T-cell (primary cell): ENCODE results near the gene RIPOR2. TPM values are rescaled to one million over a fixed set of nuclear protein-coding genes. Genes with fewer than 3 reads are reported as not detected.
A peak's percentile ranks its signal among the peaks of the same experiment; 100 is the strongest.

Source experiments
- ATAC-seq, 4 experiments: fragments of 200-7000 bp in 3 of 4; fragments of 150-1000 bp in 1 of 4; cut with Tn5 transposase; replicated peaks in 1 of 4; 1 replicate in 3 of 4; 2 replicates in 1 of 4; pipeline ENCODE4 v1.10.0; 2021; ENCODE audit warnings: moderate library complexity in 3 of 4, mild to moderate bottlenecking in 2 of 4, moderate number of reproducible peaks in 1 of 4
- CTCF ChIA-PET, 2 donors: fragments of 300-600 bp; sonication (Branson Sonifier 250); formaldehyde crosslinking; loops; one replicate each; lab custom pipeline; 2022; ENCODE audit warnings: antibody characterized with exemption in 2 of 2; lab: Charles Lee
- POLR2A ChIA-PET, 2 donors: fragments of 300-600 bp; sonication (Branson Sonifier 250); formaldehyde crosslinking; loops; one replicate each; lab custom pipeline; 2022; ENCODE audit warnings: antibody characterized with exemption in 2 of 2; lab: Charles Lee
- DNase-seq, 35 experiments: peaks; one replicate each; pipeline versions ENCODE4 v3.0.0 to v3.0.0-alpha.2; 2013 to 2023
- H3K27ac ChIP-seq: one replicate; pipeline ENCODE4 v1.5.1; 2013; ENCODE audit warnings: low read length
- H3K27me3 ChIP-seq, 2 experiments: replicated peaks in 1 of 2; 1 replicate in 1 of 2; 2 replicates in 1 of 2; pipeline versions ENCODE4 v1.6.1 to v1.7.0; 2013; ENCODE audit warnings: low read length in 1 of 2, mixed read lengths in 1 of 2; ENCODE audit not compliant: control insufficient read depth in 2 of 2, insufficient read depth in 2 of 2; ENCODE audit errors: extremely low read depth in 1 of 2
- H3K36me3 ChIP-seq, 2 donors: 1 replicate in 1 of 2; 2 replicates in 1 of 2; pipeline versions ENCODE4 v1.6.1 to v1.7.0; 2013; ENCODE audit warnings: low read length in 1 of 2; ENCODE audit not compliant: control insufficient read depth in 2 of 2, insufficient read depth in 1 of 2; ENCODE audit errors: extremely low read depth in 1 of 2
- H3K4me1 ChIP-seq, 2 experiments: 1 replicate in 1 of 2; 2 replicates in 1 of 2; pipeline versions ENCODE4 v1.6.1 to v1.7.0; 2013; ENCODE audit warnings: low read length in 2 of 2, mixed read lengths in 1 of 2; ENCODE audit not compliant: insufficient read depth in 2 of 2, control insufficient read depth in 1 of 2; ENCODE audit errors: extremely low read depth in 1 of 2
- H3K4me3 ChIP-seq, 2 donors: 1 replicate in 1 of 2; 2 replicates in 1 of 2; pipeline versions ENCODE4 v1.5.1 to v1.7.0; 2013; ENCODE audit warnings: mild to moderate bottlenecking in 2 of 2, low read length in 1 of 2, moderate library complexity in 1 of 2; ENCODE audit not compliant: control insufficient read depth in 1 of 2; ENCODE audit errors: extremely low read depth in 1 of 2
- H3K9me3 ChIP-seq: 2 replicates; pipeline ENCODE4 v1.7.0; 2013
- H3K27ac Mint-ChIP-seq, 2 donors: one replicate each; pipeline ENCODE4 v1.8.0; 2020 to 2021; ENCODE audit warnings: mild to moderate bottlenecking in 2 of 2, mixed read lengths in 2 of 2
- H3K27me3 Mint-ChIP-seq, 2 donors: one replicate each; pipeline ENCODE4 v1.8.0; 2021 to 2022; ENCODE audit warnings: mixed read lengths in 2 of 2
- H3K36me3 Mint-ChIP-seq: one replicate; pipeline ENCODE4 v1.8.0; 2021; ENCODE audit warnings: mixed read lengths
- H3K4me1 Mint-ChIP-seq, 3 donors: one replicate each; pipeline ENCODE4 v1.8.0; 2020 to 2022; ENCODE audit warnings: mixed read lengths in 3 of 3, mild to moderate bottlenecking in 1 of 3
- H3K4me3 Mint-ChIP-seq, 3 donors: one replicate each; pipeline ENCODE4 v1.8.0; 2020 to 2022; ENCODE audit warnings: mild to moderate bottlenecking in 3 of 3, mixed read lengths in 3 of 3, moderate library complexity in 3 of 3
- H3K9me3 Mint-ChIP-seq, 3 donors: one replicate each; pipeline ENCODE4 v1.8.0; 2020 to 2022; ENCODE audit warnings: mixed read lengths in 3 of 3
- WGBS: methylation state at CpG from one replicate; pipeline ENCODE4 v1.1.5; 2013; ENCODE audit warnings: missing lambda C conversion rate; ENCODE audit not compliant: insufficient coverage; 5-methylcytosine and 5-hydroxymethylcytosine counted together
- total RNA-seq, 35 experiments: library from RNA in 6 of 35; stranded (reverse) in 6 of 35; fragments of 120-200 nt in 1 of 35; gene quantifications; one replicate each; pipeline versions ENCODE4 v1.2.1 to v1.2.4 and lab custom pipeline; 2013 to 2026

Gene RIPOR2
- total RNA-seq, 5 donors from 2014 or later (not counting 1 experiment from before 2014, with no cell fraction given), result 381 to 480 (median 441) TPM

- no peaks in the 10 kb centered on the region for H3K27me3 Mint-ChIP-seq
- ChIA-PET CTCF (interaction anchor here in 1 of 2 donors (0.5 kb wide), 1 partner anchor 81 kb away, joined by 3 read pairs; no protein-coding TSS in a partner anchor), POLR2A (no interaction called here)
- DNase-seq (peak in 1 of 35 experiments; percentile 26), ATAC-seq (peak; percentile 38 to 70 (median 46))
- Histone ChIP-seq H3K27me3 (no peaks in the 10 kb centered on the region), H3K9me3 (no peaks in the 10 kb centered on the region), H3K4me3 (no peak overlapping the region), H3K36me3 (no peaks in the 10 kb centered on the region), H3K4me1 (peaks cover 14 to 46% of the 10 kb centered on the region in 2 experiments), H3K27ac (peak overlapping the region; percentile 35)
- peak overlapping the region; percentile 55 to 80 for H3K27ac Mint-ChIP-seq
- WGBS, result 73% methylated on average over 1 of the region's 5 CpGs
- no peak overlapping the region for H3K4me3 Mint-ChIP-seq
- H3K9me3 Mint-ChIP-seq, result peaks cover 0 to 9% (median 0%) of the 10 kb centered on the region in 3 donors
- peaks cover 37% of the 10 kb centered on the region for H3K36me3 Mint-ChIP-seq
- H3K4me1 Mint-ChIP-seq, result peaks cover 87 to 93% (median 90%) of the 10 kb centered on the region in 3 donors
Observed at GRCh38 chr6:24968783-24969182, 33.0 kb upstream of the RIPOR2 start.

- no peak for ATAC-seq
- Mint-ChIP-seq H3K27me3 (no peaks in the 10 kb centered on the region), H3K4me1 (peaks cover 86 to 92% (median 87%) of the 10 kb centered on the region in 3 donors), H3K9me3 (peaks cover 0 to 6% (median 0%) of the 10 kb centered on the region in 3 donors), H3K27ac (peak overlapping the region in 1 of 2 donors; percentile 50), H3K36me3 (peaks cover 32% of the 10 kb centered on the region), H3K4me3 (no peak overlapping the region)
- DNase-seq, result no peak
- 80% methylated on average over 1 of the region's 1 CpG for WGBS
- POLR2A ChIA-PET, result interaction anchor here (0.6 to 1.5 kb wide), 2 partner anchors 25 to 153 kb away, joined by 3 to 10 read pairs; no protein-coding TSS in a partner anchor
- Histone ChIP-seq H3K9me3 (no peaks in the 10 kb centered on the region), H3K4me3 (no peak overlapping the region), H3K4me1 (peaks cover 26 to 48% of the 10 kb centered on the region in 2 experiments), H3K27me3 (no peaks in the 10 kb centered on the region), H3K36me3 (no peaks in the 10 kb centered on the region), H3K27ac (peak overlapping the region; percentile 22)
- CTCF ChIA-PET, result interaction anchor here (0.6 to 1.5 kb wide), 4 partner anchors 12 to 310 kb away, joined by 3 to 9 read pairs (median 4); no protein-coding TSS in a partner anchor
Observed at GRCh38 chr6:24967211-24967610, 31.5 kb upstream of the RIPOR2 start.

GRCh38 chr6:24966381-24966780, 30.6 kb upstream of the RIPOR2 start:
- no peaks in the 10 kb centered on the region for H3K27me3 ChIP-seq
- H3K9me3 ChIP-seq, result no peaks in the 10 kb centered on the region
- H3K4me1 Mint-ChIP-seq, result peaks cover 87 to 90% (median 89%) of the 10 kb centered on the region in 3 donors
- POLR2A ChIA-PET, result interaction anchor here (0.6 to 1.5 kb wide), 2 partner anchors 25 to 154 kb away, joined by 3 to 10 read pairs; no protein-coding TSS in a partner anchor
- no peak overlapping the region for H3K4me3 Mint-ChIP-seq
- CTCF ChIA-PET, result interaction anchor here (0.6 to 2.2 kb wide), 10 partner anchors 11 to 53 kb away, joined by 3 to 10 read pairs (median 4); partner anchors contain the start of gene RIPOR2 (in 1 of the 2)
- no peak overlapping the region for H3K4me3 ChIP-seq
- H3K36me3 ChIP-seq, result no peaks in the 10 kb centered on the region
- H3K36me3 Mint-ChIP-seq, result peaks cover 28% of the 10 kb centered on the region
- H3K27me3 Mint-ChIP-seq, result no peaks in the 10 kb centered on the region
- ATAC-seq, result no peak
- no peak overlapping the region for H3K27ac Mint-ChIP-seq
- WGBS, result no CpG with 5 or more reads among the region's 4 CpGs
- no peak overlapping the region for H3K27ac ChIP-seq
- H3K9me3 Mint-ChIP-seq, result peaks cover 0 to 6% (median 0%) of the 10 kb centered on the region in 3 donors
- DNase-seq, result no peak
- H3K4me1 ChIP-seq, result peaks cover 34 to 56% of the 10 kb centered on the region in 2 experiments

- no peaks in the 10 kb centered on the region for H3K27me3 Mint-ChIP-seq
- no peak for ATAC-seq
- ChIA-PET POLR2A (interaction anchor here in 1 of 2 donors (0.5 kb wide), 1 partner anchor 29 kb away, joined by 8 read pairs; no protein-coding TSS in a partner anchor), CTCF (interaction anchor here (0.7 to 1.5 kb wide), 5 partner anchors 14 to 72 kb away, joined by 3 to 4 read pairs (median 3); partner anchors contain the start of gene RIPOR2 (in 1 of the 2))
- H3K4me1 Mint-ChIP-seq, result peaks cover 88 to 90% (median 89%) of the 10 kb centered on the region in 3 donors
- H3K4me3 Mint-ChIP-seq, result peak overlapping the region in 1 of 3 donors; percentile 49
- peaks cover 21% of the 10 kb centered on the region for H3K36me3 Mint-ChIP-seq
- Histone ChIP-seq H3K27ac (peak overlapping the region; percentile 37), H3K4me1 (peaks cover 38 to 67% of the 10 kb centered on the region in 2 experiments), H3K4me3 (no peak overlapping the region), H3K36me3 (no peaks in the 10 kb centered on the region), H3K27me3 (no peaks in the 10 kb centered on the region), H3K9me3 (no peaks in the 10 kb centered on the region)
- 100% methylated on average over 2 of the region's 6 CpGs for WGBS
- peak overlapping the region; percentile 64 to 84 for H3K27ac Mint-ChIP-seq
- DNase-seq, result peak in 1 of 35 experiments; percentile 14
- H3K9me3 Mint-ChIP-seq, result peaks cover 0 to 6% (median 0%) of the 10 kb centered on the region in 3 donors
Observed at GRCh38 chr6:24963887-24964570, 28.3 kb upstream of the RIPOR2 start.

GRCh38 chr6:24963339-24963738, 27.6 kb upstream of the RIPOR2 start:
- peaks cover 0 to 6% (median 0%) of the 10 kb centered on the region in 3 donors for H3K9me3 Mint-ChIP-seq
- Histone ChIP-seq H3K27me3 (no peaks in the 10 kb centered on the region), H3K27ac (peak overlapping the region; percentile 22), H3K4me1 (peaks cover 32 to 65% of the 10 kb centered on the region in 2 experiments), H3K36me3 (no peaks in the 10 kb centered on the region), H3K4me3 (no peak overlapping the region), H3K9me3 (no peaks in the 10 kb centered on the region)
- peaks cover 23% of the 10 kb centered on the region for H3K36me3 Mint-ChIP-seq
- CTCF ChIA-PET, result interaction anchor here (0.7 to 1.5 kb wide), 5 partner anchors 13 to 72 kb away, joined by 3 to 4 read pairs (median 3); partner anchors contain the start of gene RIPOR2 (in 1 of the 2)
- peak overlapping the region; percentile 64 to 84 for H3K27ac Mint-ChIP-seq
- H3K27me3 Mint-ChIP-seq, result no peaks in the 10 kb centered on the region
- H3K4me3 Mint-ChIP-seq, result peak overlapping the region in 1 of 3 donors; percentile 49
- peaks cover 88 to 89% (median 89%) of the 10 kb centered on the region in 3 donors for H3K4me1 Mint-ChIP-seq
- DNase-seq, result no peak
- ATAC-seq, result no peak
- WGBS, result no CpG with 5 or more reads among the region's 1 CpG
- POLR2A ChIA-PET, result no interaction called here

- ChIA-PET POLR2A (interaction anchor here (0.6 to 0.7 kb wide), 2 partner anchors 19 to 68 kb away, joined by 3 to 5 read pairs; no protein-coding TSS in a partner anchor), CTCF (interaction anchor here (0.7 to 2.0 kb wide), 7 partner anchors 11 to 74 kb away, joined by 3 to 5 read pairs (median 4); no protein-coding TSS in a partner anchor)
- Mint-ChIP-seq H3K4me3 (peak overlapping the region in 1 of 3 donors; percentile 29), H3K4me1 (peaks cover 85 to 90% (median 88%) of the 10 kb centered on the region in 3 donors), H3K27ac (peak overlapping the region; percentile 95 to 100), H3K27me3 (no peaks in the 10 kb centered on the region), H3K9me3 (peaks cover 0 to 3% (median 0%) of the 10 kb centered on the region in 3 donors), H3K36me3 (peaks cover 19% of the 10 kb centered on the region)
- no peaks in the 10 kb centered on the region for H3K36me3 ChIP-seq
- peak overlapping the region; percentile 83 for H3K27ac ChIP-seq
- peaks cover 35 to 51% of the 10 kb centered on the region in 2 experiments for H3K4me1 ChIP-seq
- H3K9me3 ChIP-seq, result no peaks in the 10 kb centered on the region
- no peaks in the 10 kb centered on the region for H3K27me3 ChIP-seq
- ATAC-seq, result no peak
- no peak for DNase-seq
- 85% methylated on average over 3 of the region's 5 CpGs for WGBS
- H3K4me3 ChIP-seq, result no peak overlapping the region
Observed at GRCh38 chr6:24961852-24962251, 26.1 kb upstream of the RIPOR2 start.
